Neutrophil (primary cell): ENCODE results near the gene CHN2.

Source experiments
- H3K27ac ChIP-seq: fragments of 200-600 bp; sonication (generic); 2 replicates; pipeline ENCODE4 v1.5.1; 2016; ENCODE audit warnings: mild to moderate bottlenecking, moderate library complexity
- H3K27me3 ChIP-seq: fragments of 200-600 bp; sonication (generic); 2 replicates; pipeline ENCODE4 v1.6.0; 2016; ENCODE audit warnings: mild to moderate bottlenecking
- H3K36me3 ChIP-seq: fragments of 200-600 bp; sonication (generic); 2 replicates; pipeline ENCODE4 v1.5.1; 2017
- H3K4me1 ChIP-seq, 2 experiments: fragments of 200-600 bp in 1 of 2; sonication (generic) in 1 of 2; 1 replicate in 1 of 2; 2 replicates in 1 of 2; pipeline versions ENCODE4 v1.5.1 to v1.6.1; 2013 to 2016; ENCODE audit warnings: low read depth in 1 of 2, low read length in 1 of 2, mild to moderate bottlenecking in 1 of 2, moderate library complexity in 1 of 2; ENCODE audit not compliant: control insufficient read depth in 1 of 2, insufficient read depth in 1 of 2
- H3K4me3 ChIP-seq, 2 experiments: fragments of 200-600 bp in 1 of 2; sonication (generic) in 1 of 2; 1 replicate in 1 of 2; 2 replicates in 1 of 2; pipeline ENCODE4 v1.5.1; 2013 to 2016; ENCODE audit warnings: low read depth in 1 of 2, low read length in 1 of 2, mild to moderate bottlenecking in 1 of 2, moderate library complexity in 1 of 2
- H3K9me3 ChIP-seq: fragments of 200-600 bp; sonication (generic); 2 replicates; pipeline ENCODE4 v1.5.1; 2016
- CTCF ChIP-seq: fragments of 200-600 bp; sonication (generic); IDR thresholded peaks from 2 replicates; pipeline ENCODE4 v1.5.1; 2016; ENCODE audit warnings: antibody characterized with exemption

CHN2 gene

GRCh38 chr7:29292886-29293658 is 98.5 kb downstream of the CHN2 start:
- Histone ChIP-seq H3K27me3 (peaks cover 12% of the 10 kb centered on the region), H3K36me3 (no peaks in the 10 kb centered on the region), H3K4me3 (no peak overlapping the region), H3K9me3 (no peaks in the 10 kb centered on the region), H3K4me1 (no peaks in the 10 kb centered on the region), H3K27ac (no peak overlapping the region)
- no peak for TF ChIP-seq CTCF

GRCh38 chr7:29296421-29296820 is 101.8 kb downstream of the CHN2 start:
- Histone ChIP-seq H3K4me3 (no peak overlapping the region), H3K9me3 (no peaks in the 10 kb centered on the region), H3K27me3 (no peaks in the 10 kb centered on the region), H3K36me3 (no peaks in the 10 kb centered on the region), H3K4me1 (peaks cover 2 to 3% of the 10 kb centered on the region in 2 experiments), H3K27ac (no peak overlapping the region)
- no peak for TF ChIP-seq CTCF

- H3K4me1 ChIP-seq = peaks cover 11 to 12% of the 10 kb centered on the region in 2 experiments
- no peaks in the 10 kb centered on the region for H3K9me3 ChIP-seq
- no peaks in the 10 kb centered on the region for H3K36me3 ChIP-seq
- no peak overlapping the region for H3K4me3 ChIP-seq
- no peak overlapping the region for H3K27ac ChIP-seq
- no peak for TF ChIP-seq CTCF
- H3K27me3 ChIP-seq = no peaks in the 10 kb centered on the region
These were observed 102.8 kb downstream of the CHN2 start for GRCh38 chr7:29297194-29297890.

- no peaks in the 10 kb centered on the region for H3K9me3 ChIP-seq
- H3K36me3 ChIP-seq = no peaks in the 10 kb centered on the region
- no peaks in the 10 kb centered on the region for H3K27me3 ChIP-seq
- H3K4me1 ChIP-seq = peaks cover 12 to 15% of the 10 kb centered on the region in 2 experiments
- H3K4me3 ChIP-seq = no peak overlapping the region
- H3K27ac ChIP-seq = no peak overlapping the region
- TF ChIP-seq CTCF = no peak
These were observed 104.5 kb downstream of the CHN2 start for GRCh38 chr7:29299086-29299485.

- no peak overlapping the region for H3K27ac ChIP-seq
- H3K36me3 ChIP-seq = no peaks in the 10 kb centered on the region
- H3K27me3 ChIP-seq = no peaks in the 10 kb centered on the region
- no peak overlapping the region for H3K4me3 ChIP-seq
- no peaks in the 10 kb centered on the region for H3K9me3 ChIP-seq
- no peak for TF ChIP-seq CTCF
- peaks cover 12 to 15% of the 10 kb centered on the region in 2 experiments for H3K4me1 ChIP-seq
These were observed 105.5 kb downstream of the CHN2 start for GRCh38 chr7:29300026-29300480.
